Adrenal gland (tissue), 12 donors: ENCODE data around the gene MLLT6. TPM values are rescaled to one million over a fixed set of nuclear protein-coding genes. Genes with fewer than 3 reads are reported as not detected.

ENCODE experiments used
- DNase-seq, 7 donors: peaks; one replicate each; pipeline ENCODE4 v3.0.0-alpha.2; 2019 to 2020
- H3K27ac ChIP-seq, 5 donors: fragments of 200-600 bp; sonication (generic) in 4 of 5; 1 replicate in 3 of 5; 2 replicates in 2 of 5; pipeline versions ENCODE4 v1.5.1 to v1.8.0; 2016 to 2020; ENCODE audit warnings: mild to moderate bottlenecking in 1 of 5
- H3K27me3 ChIP-seq: fragments of 200-600 bp; 2 replicates; pipeline ENCODE4 v1.8.0; 2021
- H3K36me3 ChIP-seq, 2 donors: fragments of 200-600 bp; replicated peaks in 1 of 2; 1 replicate in 1 of 2; 2 replicates in 1 of 2; pipeline versions ENCODE4 v1.5.1 to v1.8.0; 2018 to 2022
- H3K4me1 ChIP-seq, 2 donors: fragments of 200-600 bp; replicated peaks in 1 of 2; 1 replicate in 1 of 2; 2 replicates in 1 of 2; pipeline versions ENCODE4 v1.5.1 to v1.8.0; 2018 to 2021
- H3K4me3 ChIP-seq, 4 donors: fragments of 200-600 bp; sonication (generic) in 3 of 4; one replicate each; pipeline ENCODE4 v1.5.1; 2016 to 2018
- H3K9me3 ChIP-seq, 3 donors: fragments of 200-600 bp; sonication (generic) in 1 of 3; replicated peaks in 1 of 3; 1 replicate in 2 of 3; 2 replicates in 1 of 3; pipeline versions ENCODE4 v1.5.1 to v1.8.0; 2016 to 2021
- POLR2A ChIP-seq, 2 donors: fragments of 450-650 bp; IDR thresholded peaks; one replicate each; pipeline ENCODE4 v1.6.1; 2017; ENCODE audit warnings: antibody characterized with exemption in 2 of 2, mild to moderate bottlenecking in 2 of 2, moderate library complexity in 1 of 2
- WGBS, 4 donors: extraction: QIAGEN DNeasy Blood & Tissue Kit in 2 of 4; methylation state at CpG; one replicate each; pipeline versions ENCODE4 v1.1.5 to v1.1.7; 2013 to 2017; 5-methylcytosine and 5-hydroxymethylcytosine counted together
- intact Hi-C, 2 donors: fragments of 100-400 bp; cut with DNase I; formaldehyde crosslinking; loops; one replicate each; pipeline versions ENCODE4 v1.14.1 to v1.15.0; 2022 to 2023
- polyA plus RNA-seq, 3 donors: library from polyadenylated mRNA; stranded (reverse); fragments of 200-250 nt in 2 of 3; fragments of 350-450 nt in 1 of 3; fragmentation: Illumina TruSeq in 1 of 3; extraction: RNeasy Lipid Tissue Mini Kit (QIAGEN cat#74804) in 1 of 3; gene quantifications; one replicate each; pipeline ENCODE4 v1.2.3, GENCODE V29; 2013 to 2014
- total RNA-seq, 9 donors: library from RNA; depleted of rRNA in 4 of 9; stranded (reverse); fragments of >200 nt in 4 of 9; fragments of 120-200 nt in 1 of 9; fragmentation: NEBNext Ultra II Directional in 1 of 9; extraction: Animal tissue kit (Norgen Biotek cat#: 25700) in 1 of 9; gene quantifications; one replicate each; pipeline versions ENCODE4 v1.1.0 to v1.2.4, GENCODE V29; 2013 to 2023
- TF ChIP-seq, protein P1 (sequence below), 6 experiments: fragments of 450-650 bp in 4 of 6; fragments of 200-600 bp in 2 of 6; sonication (generic) in 1 of 6; IDR thresholded peaks; 1 replicate in 5 of 6; 2 replicates in 1 of 6; pipeline versions ENCODE4 v1.5.1 to v1.8.0; 2016 to 2021; ENCODE audit warnings: antibody characterized with exemption in 6 of 6, mild to moderate bottlenecking in 2 of 6, moderate library complexity in 1 of 6
- donor health status: healthy with polysubstance abuse.
- donor health status: Bipolar disorder and iron deficiency.
- donor health status: DM: yes; HTN: yes; CAD: no.
- donor health status: DM: no; HTN: no; CAD: no.
- donor health status: DM: no; HTN: no; CAD: no.
- donor health status: DM: yes; HTN: yes; CAD: no.

Gene MLLT6
- total and polyA plus RNA-seq, 12 donors, result 24.5 to 339 (median 85.2) TPM

DNA sequence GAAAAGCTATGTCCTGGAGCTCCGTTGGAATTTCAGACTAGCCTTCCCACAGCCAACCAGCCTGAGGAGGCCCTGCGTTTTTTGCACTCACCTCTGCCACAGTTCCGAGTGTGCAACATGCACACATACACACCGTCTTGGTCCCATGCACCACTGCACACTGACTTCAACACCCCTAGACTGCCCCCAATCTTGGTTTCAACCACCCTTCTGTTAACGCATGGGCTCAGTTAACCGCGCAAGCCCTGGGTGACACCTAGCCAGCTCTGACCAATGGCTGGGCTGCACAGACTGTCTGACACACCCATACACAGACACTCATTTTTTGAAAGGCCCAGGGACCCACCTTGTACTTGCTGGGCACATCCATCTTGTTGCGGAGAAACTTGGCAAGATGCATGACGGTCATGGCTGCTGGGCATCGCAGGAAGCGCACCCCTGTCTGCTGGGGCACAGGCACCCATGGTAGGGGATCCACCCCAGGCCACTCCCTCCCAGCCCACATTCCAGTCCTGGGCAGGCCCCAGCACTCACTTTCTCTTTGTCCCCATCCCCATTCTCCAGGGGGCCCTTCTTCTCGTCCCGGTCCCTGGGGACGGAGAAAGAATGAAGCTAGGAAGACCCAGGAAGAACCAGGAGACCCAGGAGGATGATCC lies 33.1 kb downstream of the MLLT6 start:
- DNase-seq, result peak in 1 of 7 donors; percentile 52
- intact Hi-C loops, result loop anchor here (5.0 kb wide), 2 partner anchors 61 to 66 kb away; partner anchors contain the start of gene EPOP (in 1 of the 2)
- Histone ChIP-seq H3K9me3 (no peaks in the 10 kb centered on the region), H3K4me1 (peaks cover 22 to 45% of the 10 kb centered on the region in 2 donors), H3K27me3 (no peaks in the 10 kb centered on the region), H3K4me3 (no peak overlapping the region), H3K36me3 (peaks cover 0 to 58% of the 10 kb centered on the region in 2 donors), H3K27ac (no peak overlapping the region)
- WGBS, 4 donors, result 81 to 91% (median 89%) methylated on average over 12 to 14 of the region's 14 CpGs
- TF ChIP-seq POLR2A (IDR thresholded peaks at IDR 0.05), result no peak
- TF ChIP-seq, protein P1, sequence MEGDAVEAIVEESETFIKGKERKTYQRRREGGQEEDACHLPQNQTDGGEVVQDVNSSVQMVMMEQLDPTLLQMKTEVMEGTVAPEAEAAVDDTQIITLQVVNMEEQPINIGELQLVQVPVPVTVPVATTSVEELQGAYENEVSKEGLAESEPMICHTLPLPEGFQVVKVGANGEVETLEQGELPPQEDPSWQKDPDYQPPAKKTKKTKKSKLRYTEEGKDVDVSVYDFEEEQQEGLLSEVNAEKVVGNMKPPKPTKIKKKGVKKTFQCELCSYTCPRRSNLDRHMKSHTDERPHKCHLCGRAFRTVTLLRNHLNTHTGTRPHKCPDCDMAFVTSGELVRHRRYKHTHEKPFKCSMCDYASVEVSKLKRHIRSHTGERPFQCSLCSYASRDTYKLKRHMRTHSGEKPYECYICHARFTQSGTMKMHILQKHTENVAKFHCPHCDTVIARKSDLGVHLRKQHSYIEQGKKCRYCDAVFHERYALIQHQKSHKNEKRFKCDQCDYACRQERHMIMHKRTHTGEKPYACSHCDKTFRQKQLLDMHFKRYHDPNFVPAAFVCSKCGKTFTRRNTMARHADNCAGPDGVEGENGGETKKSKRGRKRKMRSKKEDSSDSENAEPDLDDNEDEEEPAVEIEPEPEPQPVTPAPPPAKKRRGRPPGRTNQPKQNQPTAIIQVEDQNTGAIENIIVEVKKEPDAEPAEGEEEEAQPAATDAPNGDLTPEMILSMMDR (IDR thresholded peaks at IDR 0.05), result no peak

- peaks cover 0 to 52% of the 10 kb centered on the region in 2 donors for H3K36me3 ChIP-seq
- no peak overlapping the region for H3K27ac ChIP-seq
- 93 to 95% (median 95%) methylated on average over 16 of the region's 16 CpGs for WGBS, 4 donors
- H3K9me3 ChIP-seq, result no peaks in the 10 kb centered on the region
- H3K4me1 ChIP-seq, result peaks cover 17 to 41% of the 10 kb centered on the region in 2 donors
- no peak overlapping the region for H3K4me3 ChIP-seq
- intact Hi-C loops, result loop anchor here (5.0 kb wide), 2 partner anchors 61 to 66 kb away; partner anchors contain the start of gene EPOP (in 1 of the 2)
- TF ChIP-seq POLR2A (IDR thresholded peaks at IDR 0.05), result no peak
- TF ChIP-seq, protein P1 (IDR thresholded peaks at IDR 0.05), result no peak
- H3K27me3 ChIP-seq, result no peaks in the 10 kb centered on the region
- peak in 1 of 7 donors; percentile 49 for DNase-seq
These were observed 33.6 kb downstream of the MLLT6 start for GRCh38 chr17:38738686-38739085.

- Histone ChIP-seq H3K36me3 (peaks cover 0 to 46% of the 10 kb centered on the region in 2 donors), H3K9me3 (no peaks in the 10 kb centered on the region), H3K4me1 (peaks cover 14 to 39% of the 10 kb centered on the region in 2 donors), H3K27me3 (no peaks in the 10 kb centered on the region), H3K27ac (no peak overlapping the region), H3K4me3 (no peak overlapping the region)
- TF ChIP-seq, protein P1 (IDR thresholded peaks at IDR 0.05), result no peak
- intact Hi-C loops, result loop anchor here (5.0 kb wide), 2 partner anchors 62 to 67 kb away; partner anchors contain the start of gene EPOP (in 1 of the 2)
- WGBS, 4 donors, result 83 to 91% (median 88%) methylated on average over 12 to 14 of the region's 14 CpGs
- no peak for DNase-seq
These were observed 34.2 kb downstream of the MLLT6 start for GRCh38 chr17:38739305-38739704.

- WGBS, 4 donors, result 88 to 94% (median 89%) methylated on average over 8 to 19 of the region's 19 CpGs; no CpG with 5 or more reads in 1 of the 4 donors
- TF ChIP-seq POLR2A (IDR thresholded peaks at IDR 0.05), result no peak
- TF ChIP-seq, protein P1 (IDR thresholded peaks at IDR 0.05), result no peak
These were observed 35.0 kb downstream of the MLLT6 start for GRCh38 chr17:38740044-38740443.

More at GRCh38 chr17:38740044-38740443, 35.0 kb downstream of the MLLT6 start:
- no peak overlapping the region for H3K27ac ChIP-seq
- H3K36me3 ChIP-seq, result peaks cover 0 to 44% of the 10 kb centered on the region in 2 donors
- H3K9me3 ChIP-seq, result no peaks in the 10 kb centered on the region
- no peaks in the 10 kb centered on the region for H3K27me3 ChIP-seq
- intact Hi-C loops, result no loop called here
- DNase-seq, result no peak
- H3K4me3 ChIP-seq, result no peak overlapping the region
- peaks cover 12 to 33% of the 10 kb centered on the region in 2 donors for H3K4me1 ChIP-seq
